GM19238 (cell line): ENCODE data around the gene GIMAP6.
"Not testable (repeated sequence)": the region's sequence is repeated elsewhere in the genome, so short reads cannot be mapped to it uniquely, and the experiment has no call there.

Experiments
- DNase-seq: peaks from one replicate; pipeline ENCODE4 v3.0.0; 2011; ENCODE audit warnings: low spot score; ENCODE audit not compliant: insufficient read length

Gene GIMAP6

DNA sequence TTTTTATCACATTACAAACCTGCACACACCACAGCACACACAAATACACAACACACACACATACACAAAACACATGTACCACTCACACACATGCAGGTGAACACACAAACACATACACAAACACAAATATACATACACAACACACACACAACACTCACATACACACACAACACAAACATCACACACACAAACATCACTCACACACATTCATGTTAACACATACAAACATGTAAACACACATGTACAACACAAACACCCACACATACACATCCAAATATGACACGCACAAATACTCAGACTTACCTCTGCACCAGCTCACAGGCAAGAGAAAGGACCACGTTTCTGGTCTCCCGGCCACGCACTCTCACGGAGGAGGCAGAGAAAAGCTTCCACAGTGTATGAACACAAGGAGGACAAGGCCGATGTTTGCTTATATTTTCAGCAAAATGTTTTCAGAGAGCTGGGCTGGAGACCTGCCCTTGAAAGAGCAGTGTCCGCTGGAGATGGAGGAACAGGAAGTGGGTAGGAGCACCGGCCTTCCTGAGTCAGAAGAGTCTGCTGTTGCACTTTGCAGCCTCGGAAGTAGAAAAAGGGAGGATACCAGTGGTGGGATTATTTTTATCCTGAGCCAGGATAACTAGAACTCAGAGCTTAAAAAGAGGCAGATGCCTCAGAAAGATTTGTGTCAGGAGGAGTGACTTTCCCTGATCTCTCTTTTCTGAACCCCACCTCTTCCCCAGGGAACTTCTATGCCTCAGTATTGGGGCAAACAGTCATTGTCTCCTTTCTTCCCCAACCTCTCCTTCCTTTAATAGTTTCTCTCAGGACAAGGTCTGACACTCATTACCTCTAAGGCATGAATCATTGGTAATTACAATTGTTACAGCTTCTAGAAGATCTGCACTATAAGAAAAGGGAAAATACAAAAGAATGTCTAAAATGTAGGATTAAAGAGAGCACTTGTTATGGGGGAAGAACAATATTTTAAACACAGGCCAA, at the start of gene GIMAP6:
Gene GIMAP6 (minus strand): TSS at position 520 of the 999 bp plus-strand sequence. CDS start 2,243 bp downstream, outside the sequence.
- peak; percentile 50 for DNase-seq

DNA sequence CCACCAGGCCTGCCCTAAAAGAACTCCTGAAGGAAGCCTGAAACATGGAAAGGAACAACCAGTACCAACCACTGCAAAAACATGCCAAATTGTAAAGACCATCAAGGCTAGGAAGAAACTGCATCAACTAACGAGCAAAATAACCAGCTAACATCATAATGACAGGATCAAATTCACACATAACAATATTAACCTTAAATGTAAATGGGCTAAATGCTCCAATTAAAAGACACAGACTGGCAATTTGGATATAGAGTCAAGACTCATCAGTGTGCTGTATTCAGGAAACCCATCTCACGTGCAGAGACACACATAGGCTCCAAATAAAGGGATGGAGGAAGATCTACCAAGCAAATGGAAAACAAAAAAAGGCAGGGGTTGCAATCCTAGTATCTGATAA, 48.2 kb upstream of the GIMAP6 start:
- not testable (repeated sequence) for DNase-seq

DNA sequence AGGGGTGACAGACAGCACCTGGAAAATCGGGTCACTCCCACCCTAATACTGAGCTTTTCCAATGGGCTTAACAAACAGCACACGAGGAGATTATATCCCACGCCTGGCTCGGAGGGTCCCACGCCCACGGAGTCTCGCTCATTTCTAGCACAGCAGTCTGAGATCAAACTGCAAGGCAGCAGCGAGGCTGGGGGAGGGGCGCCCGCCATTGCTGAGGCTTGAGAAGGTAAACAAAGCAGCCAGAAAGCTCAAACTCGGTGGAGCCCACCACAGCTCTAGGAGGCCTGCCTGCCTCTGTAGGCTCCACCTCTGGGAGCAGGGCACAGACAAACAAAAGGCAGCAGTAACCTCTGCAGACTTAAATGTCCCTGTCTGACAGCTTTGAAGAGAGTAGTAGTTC, 46.4 kb upstream of the GIMAP6 start:
- DNase-seq: not testable (repeated sequence)

DNA sequence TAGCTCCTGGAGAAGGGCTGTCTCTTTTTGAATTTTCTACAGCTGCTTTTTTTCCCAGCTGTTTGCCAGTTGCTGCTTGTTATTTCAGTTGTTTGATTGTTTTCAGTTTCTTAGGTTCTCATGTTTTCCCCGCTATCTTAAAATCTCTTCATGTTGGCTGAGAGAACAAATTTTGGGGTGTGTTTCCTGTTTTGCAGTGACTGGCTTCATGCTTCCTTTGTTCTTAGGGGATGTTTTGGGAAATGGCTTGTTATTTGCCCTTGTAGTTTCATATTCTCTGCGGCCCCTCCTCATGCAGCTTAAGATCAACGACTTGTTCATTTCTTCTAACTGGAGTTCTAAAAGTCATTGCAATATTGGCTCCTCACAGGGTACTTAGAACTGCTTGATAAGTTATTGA, 44.7 kb upstream of the GIMAP6 start:
- not testable (repeated sequence) for DNase-seq

DNA sequence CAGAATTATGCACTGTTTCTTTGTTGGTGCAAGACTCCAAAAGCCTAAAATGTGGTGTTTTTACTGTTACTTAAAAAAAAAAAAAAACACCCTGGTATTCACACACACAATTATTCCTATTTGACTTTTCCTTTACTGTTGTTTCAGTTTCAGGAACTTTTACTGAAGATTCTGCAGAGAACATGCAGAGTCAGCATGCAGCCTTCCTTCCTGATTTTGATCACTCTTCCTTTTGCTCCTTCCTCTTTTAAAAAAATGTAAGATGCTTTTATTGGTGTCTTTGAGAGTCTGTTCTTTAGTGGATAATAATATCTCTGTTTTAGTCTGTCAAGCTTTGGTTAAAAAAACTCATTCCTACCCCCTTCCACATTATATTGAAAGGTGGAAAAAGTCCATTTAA, 44.1 kb upstream of the GIMAP6 start:
- DNase-seq: not testable (repeated sequence)

DNA sequence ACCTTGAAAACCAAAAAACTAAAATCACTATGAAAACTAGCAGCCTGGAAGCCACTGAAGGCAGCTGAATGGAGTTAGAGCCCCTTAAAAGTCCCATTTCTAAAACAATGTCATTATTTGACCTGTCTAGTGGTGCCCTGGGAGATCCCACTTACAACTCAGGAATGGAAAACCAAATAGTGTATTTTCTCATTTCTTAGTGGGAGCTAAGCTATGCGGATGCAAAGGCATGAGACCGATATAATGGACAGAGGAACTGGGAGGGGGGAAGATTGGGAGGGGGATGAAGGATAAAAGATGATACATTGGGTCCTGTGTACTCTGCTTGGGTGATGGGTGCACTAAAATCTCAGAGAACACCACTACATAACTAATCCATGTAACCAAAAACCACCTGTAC, 43.5 kb upstream of the GIMAP6 start:
- no peak for DNase-seq

DNA sequence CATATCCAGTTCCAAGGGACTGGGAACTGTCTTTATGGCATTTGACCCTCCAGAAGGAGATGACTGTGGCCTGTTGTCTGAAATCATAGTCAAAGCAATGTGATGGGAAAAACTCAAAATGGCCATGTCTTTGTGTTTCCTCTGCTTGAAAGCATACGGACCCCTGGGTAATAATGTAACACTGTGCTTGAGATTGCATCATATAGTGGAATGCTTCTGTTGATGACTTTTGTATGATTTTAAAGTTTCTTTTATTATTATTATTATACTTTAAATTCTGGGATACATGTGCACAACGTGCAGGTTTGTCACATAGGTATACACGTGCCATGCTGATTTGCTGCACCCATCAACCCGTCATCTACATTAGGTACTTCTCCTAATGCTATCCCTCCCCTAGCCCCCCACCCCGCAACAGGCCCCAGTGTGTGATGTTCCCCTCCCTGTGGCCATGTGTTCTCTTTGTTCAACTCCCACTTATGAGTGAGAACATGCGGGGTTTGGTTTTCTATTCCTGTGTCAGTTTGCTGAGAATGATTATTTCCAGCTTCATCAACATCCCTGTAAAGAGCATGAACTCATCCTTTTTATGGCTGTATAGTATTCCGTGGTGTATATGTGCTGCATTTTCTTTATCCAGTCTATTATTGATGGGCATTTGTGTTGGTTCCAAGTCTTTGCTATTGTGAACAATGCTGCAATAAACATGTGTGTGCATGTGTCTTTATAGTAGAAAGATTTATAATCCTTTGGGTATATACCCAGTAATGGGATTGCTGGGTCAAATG, 39.8 kb upstream of the GIMAP6 start:
- DNase-seq: not testable (repeated sequence)

DNA sequence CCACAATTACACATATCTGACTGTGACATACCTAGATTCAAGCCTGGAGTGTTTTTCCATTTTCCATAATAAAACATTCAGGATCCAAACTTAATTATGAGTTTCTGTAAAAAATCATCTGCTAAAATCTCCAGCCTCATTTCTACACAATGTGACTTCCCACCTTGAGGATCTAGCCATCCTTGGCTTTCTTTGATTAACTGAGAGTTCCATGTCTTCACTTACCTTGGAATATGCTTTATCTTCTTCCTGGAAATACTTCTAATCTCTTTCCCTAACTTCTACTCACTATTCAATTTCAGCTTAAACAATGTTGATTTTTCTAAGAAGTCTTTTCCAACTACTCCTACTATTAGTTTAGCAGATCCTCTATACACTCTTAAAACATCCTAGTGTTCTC, 36.8 kb upstream of the GIMAP6 start:
- no peak for DNase-seq

DNA sequence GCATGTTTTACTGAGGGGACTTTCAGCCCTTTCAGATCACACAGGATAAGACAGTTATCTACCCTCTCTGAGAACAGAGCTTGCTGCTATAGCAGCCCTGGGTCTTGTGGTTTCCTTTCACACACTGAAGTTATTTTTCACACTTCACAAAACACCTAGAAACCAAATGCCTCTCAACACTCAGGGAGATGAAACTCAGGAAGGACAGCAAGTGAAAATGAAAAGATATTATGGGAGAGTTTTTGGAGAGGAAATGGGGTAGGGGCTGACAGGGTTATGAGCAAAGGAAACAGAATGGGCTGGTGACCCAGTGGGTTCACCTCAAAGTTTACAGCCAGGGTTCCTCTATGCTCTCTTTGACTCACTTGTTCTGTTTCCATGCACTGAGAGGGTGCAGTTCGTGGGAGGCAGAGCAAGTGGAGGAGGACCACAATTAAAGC, 36.3 kb upstream of the GIMAP6 start:
- peak; percentile 41 for DNase-seq

DNA sequence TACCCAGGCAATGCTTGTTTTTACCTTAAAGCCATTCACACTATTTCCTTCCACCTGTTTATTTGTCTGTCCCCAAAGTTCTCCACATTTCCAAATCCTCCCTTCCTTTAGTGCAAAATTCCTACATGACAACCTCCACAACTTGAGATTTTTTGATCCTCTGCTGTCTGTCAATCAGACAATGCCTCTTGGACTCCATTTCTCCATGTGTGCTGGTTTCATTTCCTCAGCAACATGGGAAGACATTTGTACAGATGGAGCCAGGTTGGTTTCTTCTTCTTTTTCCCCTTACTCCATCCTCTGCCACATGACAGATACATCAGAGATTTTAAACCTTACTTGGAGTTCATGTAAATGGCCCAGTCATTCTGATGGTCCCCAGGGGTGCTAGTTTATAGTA, 34.2 kb upstream of the GIMAP6 start:
- DNase-seq: no peak

DNA sequence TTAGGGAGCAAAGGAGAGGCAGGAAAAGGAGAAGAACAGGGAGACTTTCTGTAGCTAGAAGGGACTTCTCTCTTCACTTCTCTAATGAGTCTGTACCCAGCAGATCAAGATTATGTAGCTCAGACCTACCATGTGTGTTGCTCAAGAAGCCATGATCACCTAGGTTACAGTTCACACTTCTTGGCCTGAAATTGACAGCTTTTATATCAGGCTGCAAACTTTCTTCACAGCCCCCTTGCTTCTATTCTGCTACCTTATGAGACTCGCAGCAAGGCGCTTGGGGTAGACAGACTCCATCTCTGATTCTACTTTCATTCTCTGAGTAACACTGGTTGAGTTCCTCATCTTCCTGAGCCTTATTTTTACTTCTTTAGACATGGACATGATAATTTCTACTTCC, 33.7 kb upstream of the GIMAP6 start:
- DNase-seq: no peak

DNA sequence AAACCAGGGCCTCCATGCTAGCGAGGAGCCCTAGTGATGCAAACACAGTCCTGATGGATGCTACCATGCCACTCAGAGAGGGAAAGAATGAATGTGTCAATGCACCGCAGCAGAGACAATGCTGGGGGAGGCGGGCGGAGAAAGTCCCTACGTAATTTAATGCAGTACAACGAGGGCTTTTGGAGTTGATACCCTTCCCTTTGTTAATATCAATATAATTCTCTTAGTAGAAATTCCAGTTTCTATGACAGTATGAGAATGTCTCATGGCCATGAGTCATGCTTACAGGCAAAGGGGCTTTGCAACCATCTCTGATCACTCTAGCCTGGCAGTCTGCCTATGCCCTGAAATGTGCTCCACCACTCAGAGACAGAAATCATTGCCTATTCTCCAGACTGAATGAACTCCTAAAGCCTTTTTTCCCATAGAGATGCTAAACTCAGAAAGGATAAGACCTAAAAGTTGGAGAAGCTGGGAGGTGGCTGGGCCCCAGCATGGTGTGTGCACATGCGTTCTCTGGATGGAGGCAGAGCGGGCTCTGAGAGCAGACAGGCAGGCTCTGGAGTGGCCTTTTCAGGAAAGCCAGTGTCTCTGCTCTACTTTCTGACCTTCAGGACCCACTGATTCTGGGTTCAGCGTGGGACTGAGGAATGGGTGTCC, 33.0 kb upstream of the GIMAP6 start:
- no peak for DNase-seq

DNA sequence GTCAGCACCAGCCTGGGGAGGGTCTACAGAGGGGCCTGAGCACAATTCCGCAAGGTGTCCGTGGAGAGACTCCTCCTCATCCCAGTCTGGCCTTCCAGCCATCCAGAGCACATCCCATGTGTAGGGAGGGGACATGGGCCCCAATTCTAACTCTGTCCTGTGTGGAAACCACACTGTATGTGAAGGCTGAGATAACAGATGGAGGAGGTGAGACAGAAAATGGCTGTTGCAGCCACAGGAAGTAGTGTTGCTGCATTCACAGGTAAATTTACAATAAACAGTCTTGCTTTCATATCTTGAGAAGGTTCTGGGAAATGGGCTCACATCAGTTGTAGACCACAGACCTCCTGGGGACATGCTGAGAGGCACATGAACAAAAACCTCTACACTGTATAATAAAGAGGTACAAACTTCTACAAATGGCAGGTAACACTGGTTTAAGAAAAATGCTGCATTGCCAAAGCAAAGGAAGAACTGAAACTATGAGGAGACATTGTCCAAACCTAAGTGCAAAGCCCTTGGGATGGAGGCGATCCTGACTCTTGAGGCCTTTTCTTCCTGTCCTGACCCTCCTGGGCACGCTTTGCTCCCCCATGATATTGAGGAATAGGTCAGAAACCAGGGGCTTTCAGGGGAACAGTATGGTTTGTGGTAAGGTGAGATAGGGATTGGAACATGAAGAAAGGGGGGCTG, 31.8 kb upstream of the GIMAP6 start:
- DNase-seq: no peak

DNA sequence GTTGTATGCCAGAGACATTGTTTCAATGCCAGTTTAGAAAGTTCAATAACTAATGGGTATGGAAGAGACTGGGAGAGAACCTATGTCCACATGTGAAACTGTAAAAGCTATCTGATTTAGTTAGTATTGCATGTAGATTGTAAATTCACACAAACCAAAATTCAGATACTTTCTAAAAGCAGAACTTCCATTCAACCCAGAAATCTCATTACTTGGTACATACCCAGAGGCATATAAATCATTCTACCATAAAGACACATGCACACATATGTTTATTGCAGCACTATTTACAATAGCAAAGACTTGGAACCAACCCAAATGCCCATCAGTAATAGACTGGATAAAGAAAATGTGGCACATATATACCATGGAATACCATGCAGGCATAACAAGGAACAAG, 30.6 kb upstream of the GIMAP6 start:
- not testable (repeated sequence) for DNase-seq

DNA sequence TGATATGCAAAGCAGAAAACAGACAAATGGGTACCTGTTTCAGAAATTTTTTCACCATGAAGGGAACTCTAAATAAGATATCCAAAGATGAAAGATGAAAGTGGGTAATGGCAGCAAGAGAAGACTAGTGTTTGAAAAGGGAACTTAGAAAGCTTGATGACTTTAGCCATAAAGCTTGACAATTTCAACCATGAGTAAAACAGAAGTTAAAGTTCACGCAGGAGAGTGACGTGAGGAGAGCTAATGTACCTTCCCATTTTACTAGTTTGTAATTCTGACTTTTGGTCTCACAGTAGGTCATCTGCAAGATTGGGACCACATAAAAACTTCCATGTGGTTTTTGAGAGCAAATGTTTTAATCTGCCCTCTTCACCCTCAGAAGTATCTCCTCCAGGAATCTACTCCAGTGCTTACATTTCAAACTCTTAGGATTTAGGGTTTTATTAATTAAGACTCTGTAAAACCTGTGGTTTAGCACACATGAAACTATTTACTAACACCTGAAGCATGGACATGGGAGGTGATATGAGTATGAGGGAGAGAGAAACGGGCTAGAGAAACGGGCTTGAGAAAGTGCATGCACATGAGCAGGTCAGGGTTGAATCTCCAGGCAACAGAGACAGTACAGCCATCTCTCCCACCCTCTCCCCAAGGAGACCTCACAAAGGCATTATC, 28.9 kb upstream of the GIMAP6 start:
- no peak for DNase-seq

DNA sequence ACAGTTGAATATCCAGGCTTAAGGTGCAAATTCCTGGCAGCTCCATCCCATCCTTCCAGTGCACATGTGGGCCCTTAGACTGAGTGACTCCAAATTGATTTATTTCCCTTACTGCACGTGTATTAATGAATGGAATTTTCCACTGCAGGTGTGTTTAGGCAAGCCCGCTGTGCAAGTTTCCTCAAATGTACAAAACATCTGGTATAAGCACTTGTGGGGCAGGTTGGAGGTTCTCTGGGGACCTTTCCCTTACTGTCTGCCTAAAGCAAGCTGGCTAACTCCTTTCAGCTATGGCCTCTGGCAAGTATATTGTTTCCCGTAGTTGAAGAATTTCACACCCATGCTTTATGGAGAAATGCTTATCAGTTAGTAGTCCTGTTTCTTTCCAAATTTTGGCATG, 25.3 kb upstream of the GIMAP6 start:
- no peak for DNase-seq

DNA sequence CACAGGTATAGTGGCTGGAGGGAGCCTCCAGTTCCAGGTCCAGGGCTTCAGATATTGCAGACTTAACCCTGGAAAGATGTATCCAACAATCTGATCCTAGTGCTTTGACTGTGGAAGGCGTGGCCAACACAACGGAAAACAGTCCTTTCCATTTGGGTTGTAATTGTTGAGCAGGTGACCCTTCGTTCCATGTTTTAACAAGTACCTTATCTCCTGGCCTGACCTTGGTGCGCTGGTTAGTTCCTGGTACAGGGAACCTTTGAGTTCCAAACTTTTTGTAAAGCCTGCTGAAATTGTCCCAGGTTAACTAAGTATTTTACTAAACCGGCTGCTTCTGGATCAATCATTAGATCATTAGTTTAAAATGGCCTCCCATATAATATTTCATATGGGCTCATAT, 23.9 kb upstream of the GIMAP6 start:
- no peak for DNase-seq

DNA sequence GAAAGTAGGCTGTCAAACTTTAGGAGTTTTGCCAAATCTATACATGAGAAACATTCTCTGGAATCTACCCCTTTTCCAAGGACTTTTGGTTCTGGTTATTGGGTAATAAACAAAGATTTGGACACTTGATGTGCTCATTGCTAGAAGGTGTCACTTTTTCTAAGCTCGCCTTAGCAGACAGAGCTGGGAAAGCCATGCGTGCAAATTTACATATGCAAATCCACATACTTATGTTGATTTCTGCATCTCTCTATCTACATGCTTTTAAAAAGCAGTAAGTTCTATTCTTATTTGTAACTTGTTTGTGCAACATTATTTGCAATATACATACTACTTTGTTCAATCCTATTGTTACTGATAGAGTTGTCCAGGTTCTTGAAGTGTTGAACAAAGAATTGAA, 22.5 kb upstream of the GIMAP6 start:
- DNase-seq: no peak

DNA sequence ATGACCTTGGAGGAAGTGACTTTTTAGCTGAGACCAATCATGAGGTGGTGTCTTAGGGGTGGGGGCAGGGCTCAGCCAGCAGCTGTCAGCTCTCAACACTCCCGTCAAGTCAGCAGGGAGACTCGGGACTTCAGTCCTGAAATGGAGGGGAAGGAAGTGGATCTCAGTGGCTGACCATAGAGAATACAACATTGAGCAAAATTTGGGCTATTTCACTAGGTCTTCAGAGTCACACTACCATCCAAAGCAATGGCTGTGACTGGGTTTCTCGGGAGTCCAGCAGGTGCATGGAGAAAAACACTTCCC, 16.8 kb upstream of the GIMAP6 start:
- DNase-seq: no peak

DNA sequence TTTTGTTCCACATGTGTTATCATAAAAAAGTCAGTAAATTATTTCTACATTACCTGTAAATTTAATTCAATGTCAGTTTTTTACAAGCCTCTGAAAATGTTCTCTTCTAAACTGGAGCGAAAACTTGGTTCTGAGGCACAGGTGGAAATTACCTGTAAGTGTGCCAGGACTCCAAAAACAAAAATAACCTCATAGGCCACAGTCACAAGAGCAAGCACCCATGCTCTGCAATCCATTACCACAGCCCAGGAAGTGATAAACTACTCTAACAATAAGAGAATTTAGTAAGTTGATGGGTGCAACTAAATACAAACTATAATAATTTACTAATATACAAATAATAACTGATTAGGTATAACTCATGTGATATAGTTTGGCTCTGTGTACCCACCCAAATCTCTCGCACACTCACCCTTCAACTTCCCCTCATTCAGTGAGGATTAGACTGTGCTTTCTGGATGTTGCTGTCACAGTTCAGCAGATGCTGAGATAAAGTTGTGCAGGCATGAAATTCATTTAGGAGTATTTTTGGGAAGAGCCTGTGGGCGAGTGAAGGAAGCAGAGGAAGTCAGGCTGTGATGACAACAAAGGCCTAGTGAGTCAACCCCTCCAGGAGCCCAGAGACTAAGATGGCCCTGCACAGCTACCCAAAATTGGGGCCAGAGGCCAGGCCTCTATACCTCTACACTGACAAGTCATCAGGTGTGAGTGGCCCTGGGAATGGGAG, 16.3 kb upstream of the GIMAP6 start:
- DNase-seq: no peak
